ENCODE results near the gene PLEKHA4.

DNA sequence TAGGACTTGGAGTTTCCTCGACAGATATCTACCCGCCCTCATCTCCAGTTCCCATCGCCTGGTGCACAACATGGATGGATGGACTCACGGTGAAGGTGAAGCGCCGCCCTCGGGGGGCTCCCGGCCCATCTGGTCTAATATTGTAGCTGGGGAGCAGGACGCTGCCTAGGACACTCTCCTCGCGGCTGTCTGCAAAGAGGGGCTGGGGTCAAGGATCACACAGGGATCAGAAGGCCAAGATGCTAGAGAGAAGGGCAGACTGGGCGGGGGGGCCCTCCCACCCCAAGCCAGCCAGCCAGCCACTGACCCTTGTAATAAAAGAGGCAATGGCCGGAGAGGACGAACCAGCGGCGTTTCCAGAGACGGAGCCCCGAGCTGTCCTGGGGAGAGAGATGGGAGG is 7.1 kb downstream of the PLEKHA4 start:
- TF ChIP-seq, protein P1, sequence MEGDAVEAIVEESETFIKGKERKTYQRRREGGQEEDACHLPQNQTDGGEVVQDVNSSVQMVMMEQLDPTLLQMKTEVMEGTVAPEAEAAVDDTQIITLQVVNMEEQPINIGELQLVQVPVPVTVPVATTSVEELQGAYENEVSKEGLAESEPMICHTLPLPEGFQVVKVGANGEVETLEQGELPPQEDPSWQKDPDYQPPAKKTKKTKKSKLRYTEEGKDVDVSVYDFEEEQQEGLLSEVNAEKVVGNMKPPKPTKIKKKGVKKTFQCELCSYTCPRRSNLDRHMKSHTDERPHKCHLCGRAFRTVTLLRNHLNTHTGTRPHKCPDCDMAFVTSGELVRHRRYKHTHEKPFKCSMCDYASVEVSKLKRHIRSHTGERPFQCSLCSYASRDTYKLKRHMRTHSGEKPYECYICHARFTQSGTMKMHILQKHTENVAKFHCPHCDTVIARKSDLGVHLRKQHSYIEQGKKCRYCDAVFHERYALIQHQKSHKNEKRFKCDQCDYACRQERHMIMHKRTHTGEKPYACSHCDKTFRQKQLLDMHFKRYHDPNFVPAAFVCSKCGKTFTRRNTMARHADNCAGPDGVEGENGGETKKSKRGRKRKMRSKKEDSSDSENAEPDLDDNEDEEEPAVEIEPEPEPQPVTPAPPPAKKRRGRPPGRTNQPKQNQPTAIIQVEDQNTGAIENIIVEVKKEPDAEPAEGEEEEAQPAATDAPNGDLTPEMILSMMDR (conservative IDR thresholded peaks at IDR 0.05; ENCODE audit: low read depth, low read length), result no peak
- TF ChIP-seq EZH2 (IDR thresholded peaks at IDR 0.05; ENCODE audit: low read length, unreplicated experiment), result no peak
- no peak for TF ChIP-seq EZH2phosphoT487 (IDR thresholded peaks at IDR 0.05; ENCODE audit: borderline replicate concordance, low read length)

Measured in PC-3 (cell line).